ENCODE measurements around the gene SLC7A5.
"Not testable (repeated sequence)": the region's sequence is repeated elsewhere in the genome, so short reads cannot be mapped to it uniquely, and the experiment has no call there.

The SLC7A5 gene

GRCh38 chr16:87831421-87832136, 37.7 kb downstream of the SLC7A5 start:
- DNase-seq = no peak

DNA sequence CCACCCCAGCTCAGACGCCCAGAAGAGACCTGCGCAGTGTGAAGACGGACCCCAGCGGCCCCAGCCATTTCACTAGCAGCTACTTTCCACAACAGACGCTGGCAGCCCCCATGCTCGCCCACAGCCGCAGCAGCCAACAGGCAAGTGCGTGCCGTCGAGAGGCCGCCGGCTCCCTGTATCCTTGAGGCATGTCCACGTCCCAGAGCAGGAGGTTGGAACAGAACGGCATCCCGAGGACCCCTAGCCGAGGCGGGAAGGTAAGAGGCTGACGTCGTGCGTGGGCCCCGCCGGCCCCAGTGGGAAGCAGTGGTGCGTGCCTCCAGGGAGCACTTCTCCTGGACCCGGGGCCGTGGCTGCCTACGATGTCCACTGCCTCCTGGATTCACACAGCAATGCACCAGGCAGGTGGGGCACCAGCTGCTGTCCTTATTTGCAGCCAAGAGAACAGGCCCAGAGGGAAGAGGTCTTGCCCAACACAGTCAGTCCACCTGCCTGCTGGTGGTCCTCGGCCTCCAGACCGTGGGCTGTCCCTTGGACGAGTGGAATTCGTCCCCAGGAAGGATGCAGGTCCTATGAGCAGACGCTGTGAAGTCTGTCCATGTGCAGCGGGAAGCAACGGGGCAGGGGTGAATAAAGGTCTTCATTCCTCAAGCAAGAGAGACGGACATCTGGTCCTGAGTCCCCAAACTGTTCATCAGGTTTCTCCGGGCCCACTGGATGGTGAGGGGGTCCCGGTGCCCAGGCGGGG, 38.5 kb downstream of the SLC7A5 start:
- DNase-seq = no peak

- DNase-seq = no peak
Measured at GRCh38 chr16:87829988-87830672, 39.2 kb downstream of the SLC7A5 start.

- DNase-seq = no peak
Measured at GRCh38 chr16:87829622-87829980, 39.7 kb downstream of the SLC7A5 start.

DNA sequence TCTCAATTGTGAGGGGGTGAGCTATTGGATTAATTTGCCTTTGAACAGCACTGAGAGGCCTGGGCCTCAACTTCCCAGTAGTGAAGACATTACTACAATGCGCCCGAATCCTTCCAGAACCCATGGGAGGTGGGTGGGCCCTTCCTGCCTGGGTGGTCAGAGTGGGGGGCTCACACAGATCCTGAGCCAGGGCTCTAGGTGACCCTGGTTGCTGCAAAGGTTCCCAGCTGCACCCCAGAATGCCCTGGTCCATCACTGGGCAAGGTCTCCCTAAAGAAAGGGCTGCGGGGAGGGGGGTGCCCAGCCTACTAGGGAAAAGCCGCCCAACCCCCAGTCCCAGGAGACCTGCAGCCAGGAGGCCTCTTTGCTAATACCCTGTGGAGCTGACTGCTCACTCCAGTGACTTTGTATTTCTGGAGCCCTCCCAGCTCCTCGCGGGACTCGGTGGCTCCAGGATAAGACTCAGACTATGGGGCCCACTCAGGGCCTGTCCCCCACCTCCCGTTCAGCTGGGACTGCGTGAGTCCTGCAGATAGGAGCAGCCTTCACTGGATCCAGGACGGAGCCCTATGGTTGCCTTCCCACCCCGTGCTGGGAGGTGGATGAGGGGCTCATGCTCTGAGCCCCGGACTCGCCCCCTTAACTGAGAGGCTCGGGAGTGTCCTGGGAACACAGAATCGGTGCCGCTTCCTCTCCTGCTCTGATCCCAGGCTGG, 40.2 kb downstream of the SLC7A5 start:
- peak; percentile 15 for DNase-seq

DNA sequence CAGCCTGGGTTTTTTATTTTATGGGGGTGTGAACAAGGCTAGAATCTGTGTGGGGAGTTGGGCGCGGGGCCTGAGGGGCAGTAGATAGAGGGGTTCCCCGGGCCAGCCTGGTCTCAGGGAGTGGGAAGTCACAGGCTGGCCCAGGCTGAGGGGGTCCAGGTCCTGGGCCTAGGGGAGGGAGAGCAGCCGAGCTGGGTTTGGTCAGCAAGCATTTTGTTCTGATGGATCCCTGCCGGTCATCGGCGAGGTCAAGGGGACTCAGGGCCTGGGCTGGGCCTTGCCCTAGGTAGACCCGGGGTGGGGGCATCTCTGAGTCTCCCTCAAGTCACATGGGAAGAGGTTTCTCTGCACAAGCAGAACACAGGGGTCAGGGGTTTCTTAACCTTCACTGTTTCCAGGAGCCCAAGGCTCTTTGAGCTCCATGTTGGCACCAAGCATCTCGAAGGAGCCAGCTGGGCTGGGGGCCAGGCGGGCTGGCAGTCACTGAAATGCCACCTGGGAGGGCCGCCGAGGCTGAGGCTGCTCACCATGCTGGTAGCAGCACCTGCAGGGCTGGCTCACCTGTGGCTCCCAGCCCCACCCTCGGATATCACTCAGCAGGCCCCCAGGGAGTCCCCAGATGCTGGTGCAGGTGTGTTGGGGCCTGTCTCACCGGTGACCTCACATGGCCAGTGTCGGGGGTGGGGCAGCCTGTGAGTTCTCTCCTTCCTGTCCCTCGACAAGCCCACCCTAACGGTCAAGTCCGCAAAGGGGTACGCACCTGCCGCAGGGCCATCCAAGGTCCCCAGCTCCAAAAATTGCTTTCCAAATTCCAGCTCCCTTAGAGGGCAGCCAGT, 41.0 kb downstream of the SLC7A5 start:
- DNase-seq = no peak

- not testable (repeated sequence) for DNase-seq
Measured at GRCh38 chr16:87827588-87827915, 41.8 kb downstream of the SLC7A5 start.

GRCh38 chr16:87826798-87827587, 42.3 kb downstream of the SLC7A5 start:
- no peak for DNase-seq

GRCh38 chr16:87826407-87826797, 42.9 kb downstream of the SLC7A5 start:
- DNase-seq = not testable (repeated sequence)

DNA sequence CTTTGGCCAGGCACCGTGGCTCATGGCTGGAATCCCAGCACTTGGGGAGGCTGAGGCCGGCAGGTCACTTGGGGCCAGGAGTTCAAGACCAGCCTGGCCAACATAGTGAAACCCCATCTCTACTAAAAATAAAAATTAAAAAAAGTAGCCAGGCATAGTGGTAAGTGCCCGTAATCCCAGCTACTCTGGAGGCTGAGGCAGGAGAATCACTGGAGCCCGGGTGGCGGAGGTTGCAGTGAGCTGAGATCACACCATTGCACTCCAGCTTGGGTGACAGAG, 43.5 kb downstream of the SLC7A5 start:
- DNase-seq = not testable (repeated sequence)

DNA sequence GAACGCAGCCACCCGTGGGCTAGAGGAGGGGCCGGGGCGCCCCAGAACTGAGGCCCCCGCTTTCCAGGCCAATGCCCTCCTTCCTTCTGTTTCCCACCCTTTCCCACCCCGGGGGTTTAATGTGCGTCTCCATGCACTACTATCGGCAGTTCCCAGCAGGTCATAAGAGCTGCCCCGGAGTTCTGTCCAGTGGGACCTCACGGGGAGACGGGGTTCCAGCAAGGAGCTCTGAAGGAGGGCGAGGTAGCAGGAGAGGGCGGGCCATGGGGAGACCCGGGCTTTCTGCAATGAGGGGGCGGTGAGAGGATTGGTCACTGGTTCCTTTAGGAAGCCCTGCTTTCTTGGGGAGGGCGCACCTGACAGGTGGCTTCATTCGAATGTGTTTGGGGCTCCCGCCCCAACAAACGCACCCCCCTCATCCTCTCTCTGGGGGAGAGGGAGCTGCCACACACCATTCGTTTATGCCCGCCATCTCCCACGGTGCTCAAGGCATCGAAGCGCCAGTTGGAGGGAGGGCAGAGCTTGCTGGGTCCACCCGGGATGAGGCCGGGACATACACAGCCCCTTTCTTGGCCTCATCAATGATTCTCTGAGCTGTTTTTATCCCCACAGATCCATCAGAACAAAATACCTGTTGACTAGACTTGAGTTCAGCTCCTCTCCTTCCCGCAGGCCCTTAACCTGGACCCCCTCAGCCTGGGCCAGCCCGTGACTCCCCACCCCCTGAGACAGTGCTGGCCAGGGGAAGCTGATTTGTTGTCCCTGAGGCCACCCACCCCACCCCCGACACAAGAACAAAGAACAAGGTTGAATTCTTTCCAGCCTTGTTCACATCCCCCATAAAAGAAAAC, 44.1 kb downstream of the SLC7A5 start:
- no peak for DNase-seq

- DNase-seq = no peak
Measured at GRCh38 chr16:87824016-87824990, 45.0 kb downstream of the SLC7A5 start.

- no peak for DNase-seq
Measured at GRCh38 chr16:87823181-87823929, 46.0 kb downstream of the SLC7A5 start.

DNA sequence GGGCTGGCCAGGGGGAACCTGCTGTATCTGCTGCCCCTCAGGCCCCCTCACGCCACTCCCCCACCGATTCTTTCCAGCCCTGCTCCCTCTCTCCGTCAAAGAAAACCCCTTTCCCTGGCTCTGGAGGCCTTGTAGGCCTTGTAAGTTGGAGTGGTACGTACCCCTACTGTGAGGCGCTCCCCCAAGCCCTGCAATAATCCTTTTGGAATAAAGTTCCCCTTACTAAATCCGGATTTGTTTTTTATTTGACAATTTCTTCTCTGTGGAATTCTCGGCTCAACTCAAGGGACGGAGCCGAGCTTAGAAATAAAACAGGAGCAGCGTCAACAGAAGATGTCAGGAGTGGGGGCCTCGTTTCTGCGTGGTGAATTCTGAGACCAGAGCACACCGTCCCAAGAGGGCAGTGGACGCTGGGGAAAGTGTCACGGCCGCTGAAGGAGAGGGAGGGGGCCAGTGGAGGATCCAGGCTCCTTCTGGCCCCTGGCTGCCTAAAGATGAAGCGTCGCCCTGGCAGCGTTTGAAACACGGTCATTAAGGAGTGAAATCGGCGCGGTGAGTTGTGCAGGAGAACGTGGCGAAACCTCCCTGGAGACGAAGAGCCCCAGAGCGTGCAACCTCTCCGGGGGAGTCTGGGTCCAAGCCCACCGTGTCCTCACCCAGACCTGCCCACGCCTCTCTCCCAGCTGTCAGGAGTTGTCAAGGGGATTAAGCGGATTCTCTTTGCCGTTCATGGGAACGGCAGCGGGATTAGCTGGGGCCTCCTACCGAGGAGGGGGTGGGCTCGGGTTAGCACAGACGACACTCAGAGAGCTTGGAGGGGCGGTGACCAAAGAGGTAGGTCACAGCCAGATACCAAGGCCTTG, 47.0 kb downstream of the SLC7A5 start:
- DNase-seq = no peak

- no peak for DNase-seq
Measured at GRCh38 chr16:87821376-87822107, 47.8 kb downstream of the SLC7A5 start.

GRCh38 chr16:87819983-87820382, 49.3 kb downstream of the SLC7A5 start:
- DNase-seq = no peak

- DNase-seq = no peak
Measured at GRCh38 chr16:87819282-87819681, 50.0 kb downstream of the SLC7A5 start.
